ENCODE data around the gene FSTL3.

Gene FSTL3

GRCh38 chr19:640161-640558 lies 36.0 kb upstream of the FSTL3 start:
- DNase-seq (ENCODE audit: extremely low spot score): no peak
- TF ChIP-seq L3MBTL2 (conservative IDR thresholded peaks at IDR 0.05): no peak
- POLR2A ChIA-PET: no interaction called here
- CTCF ChIA-PET: no interaction called here

- no peak for DNase-seq (ENCODE audit: extremely low spot score)
- no peak for TF ChIP-seq BHLHE40 (IDR thresholded peaks at IDR 0.05; ENCODE audit: borderline replicate concordance)
- POLR2A ChIA-PET: no interaction called here
- CTCF ChIA-PET: no interaction called here
Measured at GRCh38 chr19:640606-641189, 35.5 kb upstream of the FSTL3 start.

- TF ChIP-seq FOXM1 (IDR thresholded peaks at IDR 0.05; ENCODE audit: borderline replicate concordance) (no peak), NFRKB (IDR thresholded peaks at IDR 0.05) (no peak)
- no peak for DNase-seq (ENCODE audit: extremely low spot score)
- POLR2A ChIA-PET: no interaction called here
- CTCF ChIA-PET: no interaction called here
Measured at GRCh38 chr19:641702-642101, 34.5 kb upstream of the FSTL3 start.

- ChIA-PET POLR2A (interaction anchor here (1.3 kb wide), 1 partner anchor 9 kb away, joined by 4 read pairs; the partner anchor contains the start of gene POLRMT), CTCF (no interaction called here)
- no peak for DNase-seq (ENCODE audit: extremely low spot score)
- no peak for TF ChIP-seq BHLHE40 (IDR thresholded peaks at IDR 0.05; ENCODE audit: borderline replicate concordance)
- TF ChIP-seq SUZ12 (IDR thresholded peaks at IDR 0.05): no peak
- TF ChIP-seq ELF4 (IDR thresholded peaks at IDR 0.05): no peak
- no peak for TF ChIP-seq ARNT (IDR thresholded peaks at IDR 0.05)
- no peak for TF ChIP-seq ZNF384 (IDR thresholded peaks at IDR 0.05)
- TF ChIP-seq FOXM1 (IDR thresholded peaks at IDR 0.05; ENCODE audit: borderline replicate concordance): no peak
- TF ChIP-seq CTBP1 (IDR thresholded peaks at IDR 0.05; ENCODE audit: borderline replicate concordance): no peak
- no peak for TF ChIP-seq LEF1 (IDR thresholded peaks at IDR 0.05; ENCODE audit: borderline replicate concordance)
- no peak for TF ChIP-seq NFRKB (IDR thresholded peaks at IDR 0.05)
- no peak for TF ChIP-seq FOXK2 (IDR thresholded peaks at IDR 0.05)
- no peak for TF ChIP-seq L3MBTL2 (conservative IDR thresholded peaks at IDR 0.05)
- no peak for TF ChIP-seq SP1 (IDR thresholded peaks at IDR 0.05)
- no peak for TF ChIP-seq FOXA1 (IDR thresholded peaks at IDR 0.05)
- no peak for TF ChIP-seq TARDBP (IDR thresholded peaks at IDR 0.05)
Measured at GRCh38 chr19:642767-643727, 33.1 kb upstream of the FSTL3 start.

- TF ChIP-seq PKNOX1 (IDR thresholded peaks at IDR 0.05): no peak
- no peak for TF ChIP-seq LEF1 (IDR thresholded peaks at IDR 0.05; ENCODE audit: borderline replicate concordance)
- no peak for TF ChIP-seq L3MBTL2 (conservative IDR thresholded peaks at IDR 0.05)
- no peak for TF ChIP-seq ELF4 (IDR thresholded peaks at IDR 0.05)
- no peak for TF ChIP-seq CTBP1 (IDR thresholded peaks at IDR 0.05; ENCODE audit: borderline replicate concordance)
- TF ChIP-seq FOXA1 (IDR thresholded peaks at IDR 0.05): no peak
- TF ChIP-seq FOXK2 (IDR thresholded peaks at IDR 0.05): no peak
- TF ChIP-seq SUZ12 (IDR thresholded peaks at IDR 0.05): no peak
- TF ChIP-seq NFRKB (IDR thresholded peaks at IDR 0.05): no peak
- ChIA-PET CTCF (no interaction called here), POLR2A (no interaction called here)
- no peak for DNase-seq (ENCODE audit: extremely low spot score)
Measured at GRCh38 chr19:643736-644135, 32.5 kb upstream of the FSTL3 start.

GRCh38 chr19:644363-644762 lies 31.8 kb upstream of the FSTL3 start:
- no peak for TF ChIP-seq FOXM1 (IDR thresholded peaks at IDR 0.05; ENCODE audit: borderline replicate concordance)
- no peak for TF ChIP-seq ELF4 (IDR thresholded peaks at IDR 0.05)
- TF ChIP-seq SUZ12 (IDR thresholded peaks at IDR 0.05): no peak
- no peak for TF ChIP-seq FOXK2 (IDR thresholded peaks at IDR 0.05)
- TF ChIP-seq SP1 (IDR thresholded peaks at IDR 0.05): no peak
- no peak for TF ChIP-seq FOXA1 (IDR thresholded peaks at IDR 0.05)
- no peak for TF ChIP-seq HDGF (IDR thresholded peaks at IDR 0.05; ENCODE audit: borderline replicate concordance)
- no peak for TF ChIP-seq PKNOX1 (IDR thresholded peaks at IDR 0.05)
- TF ChIP-seq LEF1 (IDR thresholded peaks at IDR 0.05; ENCODE audit: borderline replicate concordance): no peak
- TF ChIP-seq ARNT (IDR thresholded peaks at IDR 0.05): no peak
- TF ChIP-seq NFRKB (IDR thresholded peaks at IDR 0.05): no peak
- TF ChIP-seq CTBP1 (IDR thresholded peaks at IDR 0.05; ENCODE audit: borderline replicate concordance): no peak
- TF ChIP-seq L3MBTL2 (conservative IDR thresholded peaks at IDR 0.05): no peak
- TF ChIP-seq TARDBP (IDR thresholded peaks at IDR 0.05): no peak
- no peak for TF ChIP-seq ZNF384 (IDR thresholded peaks at IDR 0.05)
- POLR2A ChIA-PET: interaction anchor here (1.2 kb wide), 1 partner anchor 10 kb away, joined by 3 read pairs; no protein-coding TSS in a partner anchor
- CTCF ChIA-PET: no interaction called here
- no peak for DNase-seq (ENCODE audit: extremely low spot score)

GRCh38 chr19:644789-645188 lies 31.4 kb upstream of the FSTL3 start:
- DNase-seq (ENCODE audit: extremely low spot score): no peak
- CTCF ChIA-PET: no interaction called here
- POLR2A ChIA-PET: interaction anchor here (1.2 kb wide), 1 partner anchor 10 kb away, joined by 3 read pairs; no protein-coding TSS in a partner anchor
- TF ChIP-seq TARDBP (IDR thresholded peaks at IDR 0.05): no peak
- TF ChIP-seq HDGF (IDR thresholded peaks at IDR 0.05; ENCODE audit: borderline replicate concordance): no peak
- TF ChIP-seq FOXA1 (IDR thresholded peaks at IDR 0.05): no peak
- TF ChIP-seq BHLHE40 (IDR thresholded peaks at IDR 0.05; ENCODE audit: borderline replicate concordance): no peak

Data from HEK293T (cell line).